Mucosa of descending colon (tissue), 3 donors: Measurements from ENCODE around the gene NSL1. TPM values are rescaled to one million over a fixed set of nuclear protein-coding genes. Genes with fewer than 3 reads are reported as not detected.

Experiments
- ATAC-seq: fragments of 200-7000 bp; cut with Tn5 transposase; one replicate; pipeline ENCODE4 v1.9.1; 2020; ENCODE audit warnings: mild to moderate bottlenecking, moderate library complexity
- DNase-seq, 3 donors: peaks; one replicate each; pipeline ENCODE4 v3.0.0-alpha.2; 2020
- H3K36me3 ChIP-seq: fragments of 200-600 bp; one replicate; pipeline ENCODE4 v1.8.0; 2021; ENCODE audit warnings: low read depth, mild to moderate bottlenecking
- H3K4me1 ChIP-seq: fragments of 200-600 bp; one replicate; pipeline ENCODE4 v1.8.0; 2021; ENCODE audit warnings: low read depth, mild to moderate bottlenecking
- H3K4me3 ChIP-seq: fragments of 200-600 bp; one replicate; pipeline ENCODE4 v1.8.0; 2021; ENCODE audit warnings: mild to moderate bottlenecking
- H3K9me3 ChIP-seq: fragments of 200-600 bp; one replicate; pipeline ENCODE4 v1.8.0; 2021; ENCODE audit warnings: mild to moderate bottlenecking
- CTCF ChIP-seq: fragments of 200-600 bp; IDR thresholded peaks from one replicate; pipeline ENCODE4 v1.8.0; 2022; ENCODE audit warnings: antibody characterized with exemption, mild to moderate bottlenecking
- intact Hi-C, 2 donors: fragments of 100-400 bp; cut with DNase I in 1 of 2; cut with micrococcal nuclease in 1 of 2; formaldehyde crosslinking; loops; one replicate each; pipeline versions ENCODE4 v1.11.0 to v1.11.1; 2022; cut with DNase I, micrococcal nuclease
- total RNA-seq, 3 donors: library from RNA; stranded (reverse); fragmentation: NEBNext Ultra II Directional in 2 of 3; extraction: Animal tissue kit (Norgen Biotek cat#: 25700) in 2 of 3; gene quantifications; one replicate each; pipeline versions ENCODE4 v1.2.1 to v1.2.4, GENCODE V29; 2021 to 2023
- donor health status: DM: no; HTN: no; CAD: no; lungs with moderate emphysema.
- donor health status: DM: no; HTN: no; CAD: no.
- donor health status: DM: no; HTN: yes; CAD: no.

NSL1 gene
- total RNA-seq, 3 donors from 2014 or later, result 20.4 to 25.3 (median 21.5) TPM

- ATAC-seq, result no peak
- TF ChIP-seq CTCF, result no peak
These were observed 112.8 kb downstream of the NSL1 start for GRCh38 chr1:212678456-212679410.

GRCh38 chr1:212677573-212677972 lies 114.0 kb downstream of the NSL1 start:
- DNase-seq (no peak), ATAC-seq (no peak)
- intact Hi-C loops, result no loop called here
- Histone ChIP-seq H3K9me3 (no peaks in the 10 kb centered on the region), H3K36me3 (no peaks in the 10 kb centered on the region), H3K4me3 (no peak overlapping the region), H3K4me1 (no peaks in the 10 kb centered on the region)
- TF ChIP-seq CTCF, result no peak

More at GRCh38 chr1:212678456-212679410, 112.8 kb downstream of the NSL1 start:
- Histone ChIP-seq H3K36me3 (no peaks in the 10 kb centered on the region), H3K4me1 (no peaks in the 10 kb centered on the region), H3K4me3 (no peak overlapping the region), H3K9me3 (no peaks in the 10 kb centered on the region)
- intact Hi-C loops, result no loop called here
- DNase-seq, result no peak

GRCh38 chr1:212677136-212677535 lies 114.4 kb downstream of the NSL1 start:
- Histone ChIP-seq H3K4me3 (no peak overlapping the region), H3K9me3 (no peaks in the 10 kb centered on the region), H3K4me1 (no peaks in the 10 kb centered on the region), H3K36me3 (no peaks in the 10 kb centered on the region)
- TF ChIP-seq CTCF, result no peak
- no peak for DNase-seq
- no peak for ATAC-seq
- intact Hi-C loops, result no loop called here

Other genes with a start within 250 kb of the NSL1 start
- gene ATF3, start 183.0 kb downstream of the NSL1 start, total RNA-seq, result 100 to 1,000 TPM in 1 of 3 donors, 10 to 100 TPM in 2; 20.2 to 121 (median 42.0) TPM
- 1 to 10 TPM in 2 of 3 donors, under 1 TPM in 1; 0.38 to 2.9 (median 1.6) TPM for gene BATF3, start 91.9 kb downstream of the NSL1 start, total RNA-seq
- 10 to 100 TPM in 2 of 3 donors, 1 to 10 TPM in 1; 9.2 to 10.8 (median 10.5) TPM for gene TATDN3, start 117 bp upstream of the NSL1 start, total RNA-seq
- not detected for gene SPATA45, start 55.9 kb upstream of the NSL1 start, total RNA-seq
- gene FLVCR1, start 66.5 kb upstream of the NSL1 start, total RNA-seq, result 10 to 100 TPM in 2 of 3 donors, 1 to 10 TPM in 1; 9.7 to 12.1 (median 10.1) TPM
- under 1 TPM; 0.25 to 0.78 (median 0.41) TPM for gene VASH2, start 158.8 kb upstream of the NSL1 start, total RNA-seq
- 10 to 100 TPM; 24.7 to 35.1 (median 33.3) TPM for gene ANGEL2, start 224.1 kb upstream of the NSL1 start, total RNA-seq